Activated CD4-positive, CD25-positive, alpha-beta regulatory T cell treated with anti-CD3 and anti-CD28 coated beads, Interleukin-2, amount 50 U/mL, for 16 hours (primary cell): ENCODE data around the gene PRKAG2.

Source experiments
- DNase-seq: peaks from one replicate; pipeline ENCODE4 v3.0.0-alpha.2; 2020; ENCODE audit warnings: low read depth, low spot score

The PRKAG2 gene

DNA sequence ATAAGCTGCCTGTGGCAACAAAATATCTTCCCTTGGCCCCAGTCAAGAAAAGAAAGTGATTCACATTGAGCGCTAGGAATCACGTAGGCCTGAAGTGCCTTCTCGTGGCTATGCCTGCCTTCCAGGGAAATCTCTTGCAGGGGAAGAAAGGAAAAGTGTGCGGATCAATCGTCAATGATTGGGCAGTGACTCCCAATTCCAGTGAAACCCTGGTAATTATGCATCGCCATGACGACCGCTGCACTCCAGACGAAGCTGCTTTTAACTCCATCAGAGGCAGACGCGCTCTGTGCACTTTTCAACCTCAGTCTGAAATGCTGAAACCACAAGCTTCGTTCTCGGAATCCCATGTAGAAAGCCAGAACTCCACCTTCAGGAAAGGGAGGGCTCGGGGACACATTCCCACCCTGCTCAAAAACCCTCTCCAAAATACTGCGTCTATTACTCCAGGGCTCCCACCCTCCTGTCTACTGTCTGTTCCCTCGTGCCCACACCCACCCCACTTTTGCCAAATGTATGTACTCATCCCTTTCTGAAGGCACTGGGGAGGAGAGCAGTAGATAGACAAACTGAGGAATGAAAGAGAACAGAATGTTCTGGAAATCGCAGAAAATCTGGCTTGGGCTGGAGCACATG, 24.2 kb upstream of the PRKAG2 start:
- no peak for DNase-seq

DNA sequence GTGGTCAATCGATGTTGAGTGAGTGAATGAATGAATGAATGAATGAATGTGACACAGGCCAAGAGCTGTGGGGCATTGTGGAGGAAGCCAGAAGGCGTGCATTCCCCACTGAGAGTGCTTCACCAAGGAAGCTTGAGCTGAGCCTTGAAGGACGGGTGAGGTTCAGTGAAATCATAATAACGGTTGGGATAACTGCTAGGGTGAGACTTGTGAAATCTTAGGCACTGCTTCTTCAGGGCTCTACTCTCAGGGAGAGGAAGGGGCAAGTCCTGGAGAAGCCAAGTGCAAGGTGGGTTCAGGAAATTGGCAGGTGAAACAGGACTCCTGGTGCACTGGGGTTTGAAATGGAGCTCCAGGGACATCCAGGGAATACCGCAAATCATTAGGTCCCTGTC, 23.7 kb upstream of the PRKAG2 start:
- no peak for DNase-seq

DNA sequence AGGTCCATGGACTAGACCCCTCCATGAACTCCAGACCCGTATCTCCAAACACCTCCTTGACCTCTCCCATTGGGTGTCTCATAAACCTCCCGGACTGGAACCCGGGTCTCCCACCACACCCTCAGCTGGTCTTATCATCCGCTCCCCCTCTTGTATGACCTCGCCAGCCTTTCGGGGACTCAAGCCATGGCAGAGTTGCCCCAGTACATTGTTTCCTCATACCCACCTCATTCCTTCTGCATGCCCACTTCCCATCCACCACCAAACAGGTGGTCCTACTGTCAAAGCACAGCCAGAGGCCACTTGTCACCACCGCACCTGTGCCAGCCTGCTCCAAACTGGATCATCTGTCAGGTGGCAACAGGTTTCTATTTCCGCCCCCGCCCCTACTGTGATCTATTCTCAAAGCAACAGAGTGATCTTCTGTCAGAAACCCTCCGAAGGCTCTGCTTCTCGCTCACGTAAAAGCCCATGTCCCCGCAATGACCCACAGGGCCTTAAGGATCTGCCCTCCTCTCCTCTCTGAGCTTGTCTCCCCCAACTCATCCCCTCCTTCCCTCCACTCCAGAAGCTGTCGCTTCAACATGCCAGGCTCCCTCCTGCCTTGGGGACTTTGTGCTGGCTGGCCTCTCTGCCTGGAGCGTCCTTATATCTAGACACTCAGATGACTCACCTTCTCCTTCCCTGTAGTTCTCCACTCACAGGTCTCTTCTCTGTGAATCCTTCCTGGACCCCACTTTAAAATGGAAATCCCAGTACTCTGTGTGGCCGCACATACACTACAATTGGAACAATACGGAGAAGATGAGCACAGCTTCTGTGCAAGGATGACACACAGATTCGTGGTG, 22.8 kb upstream of the PRKAG2 start:
- no peak for DNase-seq

DNA sequence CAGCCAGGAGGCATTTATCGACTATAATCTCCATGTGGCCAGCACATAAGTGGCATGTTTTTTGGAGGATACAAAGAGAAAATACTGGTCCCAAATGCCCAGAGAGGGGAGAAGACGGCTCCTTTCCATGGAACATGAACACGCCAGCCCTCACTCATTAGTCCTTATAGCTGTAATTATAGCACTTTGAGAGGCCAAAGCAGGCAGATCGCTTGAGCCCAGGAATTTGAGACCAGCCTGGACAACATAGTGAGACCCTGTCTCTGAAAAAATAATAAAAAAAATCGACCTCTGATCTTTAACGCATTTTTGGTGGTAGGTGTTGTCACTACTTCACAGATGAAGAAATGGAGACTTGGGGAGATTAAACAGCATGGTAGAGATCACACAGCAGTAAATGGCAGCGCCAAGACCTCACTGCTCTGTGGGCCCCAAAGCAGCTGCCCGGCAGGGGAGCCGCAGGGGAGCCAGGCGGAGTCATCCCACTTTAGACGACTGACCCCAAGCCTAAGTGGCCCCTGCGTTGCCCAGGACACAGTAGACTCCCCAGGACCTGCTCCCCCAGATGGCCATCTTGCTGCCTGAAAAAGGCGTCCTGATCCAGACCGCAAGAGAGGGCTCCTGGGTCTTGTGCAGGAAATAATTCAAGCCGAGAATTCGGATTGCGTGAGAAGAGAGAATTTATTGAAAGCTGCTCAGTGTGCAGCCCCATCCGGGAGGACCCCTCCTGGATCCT, 21.2 kb upstream of the PRKAG2 start:
- DNase-seq: no peak

DNA sequence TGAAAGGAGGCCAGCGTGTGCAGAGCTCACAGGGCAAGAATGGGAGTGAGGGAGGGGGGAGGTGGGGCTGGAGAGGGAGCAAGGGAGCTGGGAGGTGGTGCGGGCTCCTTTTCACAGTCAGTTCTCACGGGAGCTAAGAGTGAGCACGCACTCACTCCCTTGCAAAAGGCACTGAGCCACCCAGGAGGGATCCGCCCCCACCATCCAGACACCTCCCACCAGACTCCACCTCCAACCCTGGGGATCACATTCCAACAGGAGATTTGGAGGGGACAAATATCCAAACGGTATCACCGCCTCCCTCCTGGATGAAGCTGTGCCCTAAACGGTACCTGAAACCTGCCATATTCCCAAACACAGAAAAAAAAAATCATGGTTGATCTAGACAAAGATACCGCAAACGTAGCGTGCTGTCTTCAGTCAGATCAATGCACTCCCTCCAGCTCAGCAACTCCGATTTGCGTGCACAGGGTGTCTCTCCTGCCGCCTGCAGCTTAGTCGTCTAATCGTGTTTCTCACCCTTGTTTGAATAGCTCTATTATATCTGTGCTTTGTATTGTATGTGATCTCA, 20.3 kb upstream of the PRKAG2 start:
- no peak for DNase-seq

DNA sequence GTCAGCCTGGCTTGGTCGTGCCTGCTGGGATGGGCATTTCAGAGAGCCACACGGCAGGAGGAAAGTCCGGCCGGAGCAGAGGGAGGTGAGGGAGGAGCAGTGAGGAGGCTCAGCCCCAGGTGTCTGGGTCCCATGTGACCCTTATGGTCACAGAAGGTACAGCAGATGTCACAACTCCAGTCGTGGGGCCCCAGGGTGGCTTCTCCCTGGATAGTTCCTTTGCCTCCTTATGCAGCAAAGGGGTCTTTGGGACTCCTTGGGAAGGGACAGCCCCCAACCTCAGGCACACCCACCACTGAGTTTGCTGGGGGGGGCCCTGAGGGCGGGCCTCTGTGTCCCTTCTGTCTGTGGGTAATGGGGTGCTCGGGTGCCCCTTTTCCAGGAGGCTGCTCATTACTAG, 19.6 kb upstream of the PRKAG2 start:
- no peak for DNase-seq

DNA sequence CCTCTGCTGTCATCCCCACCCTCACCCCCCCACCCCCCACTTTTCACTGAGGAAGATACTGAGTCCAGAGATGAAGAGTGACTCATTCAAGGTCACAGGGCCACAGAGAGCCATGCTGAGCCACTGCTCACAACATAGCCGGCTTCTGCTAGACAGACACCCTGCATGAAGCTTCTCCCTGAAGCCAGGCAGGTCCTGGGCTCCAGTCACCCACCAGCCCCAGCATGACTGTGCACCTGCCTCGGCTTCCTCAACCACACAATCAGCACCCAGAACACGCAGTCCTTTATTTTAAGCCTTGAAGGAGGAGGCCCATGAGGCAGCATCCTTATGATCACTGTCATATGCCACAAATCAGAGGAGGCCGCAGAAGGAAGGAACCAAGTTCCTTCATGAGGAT, 19.2 kb upstream of the PRKAG2 start:
- DNase-seq: no peak

DNA sequence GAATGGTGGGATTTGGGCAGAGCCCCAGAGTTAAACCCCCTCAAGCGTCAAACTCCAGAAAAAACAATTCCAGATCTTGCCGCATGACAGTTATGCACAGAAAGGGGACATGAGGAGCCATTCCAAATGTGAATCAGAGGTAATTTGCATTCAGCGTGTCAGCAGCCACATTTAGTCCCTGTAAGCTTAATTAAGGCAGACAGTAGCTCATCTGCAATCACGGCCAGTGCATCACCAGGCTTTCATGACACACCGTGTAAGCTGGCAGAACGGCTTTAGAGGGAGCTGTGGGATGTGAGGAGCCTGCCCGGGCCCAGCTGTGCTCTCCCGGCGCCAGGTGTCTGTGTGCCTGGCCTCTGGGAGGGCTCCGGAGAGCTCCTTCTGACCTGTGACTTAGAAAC, 18.7 kb upstream of the PRKAG2 start:
- no peak for DNase-seq

DNA sequence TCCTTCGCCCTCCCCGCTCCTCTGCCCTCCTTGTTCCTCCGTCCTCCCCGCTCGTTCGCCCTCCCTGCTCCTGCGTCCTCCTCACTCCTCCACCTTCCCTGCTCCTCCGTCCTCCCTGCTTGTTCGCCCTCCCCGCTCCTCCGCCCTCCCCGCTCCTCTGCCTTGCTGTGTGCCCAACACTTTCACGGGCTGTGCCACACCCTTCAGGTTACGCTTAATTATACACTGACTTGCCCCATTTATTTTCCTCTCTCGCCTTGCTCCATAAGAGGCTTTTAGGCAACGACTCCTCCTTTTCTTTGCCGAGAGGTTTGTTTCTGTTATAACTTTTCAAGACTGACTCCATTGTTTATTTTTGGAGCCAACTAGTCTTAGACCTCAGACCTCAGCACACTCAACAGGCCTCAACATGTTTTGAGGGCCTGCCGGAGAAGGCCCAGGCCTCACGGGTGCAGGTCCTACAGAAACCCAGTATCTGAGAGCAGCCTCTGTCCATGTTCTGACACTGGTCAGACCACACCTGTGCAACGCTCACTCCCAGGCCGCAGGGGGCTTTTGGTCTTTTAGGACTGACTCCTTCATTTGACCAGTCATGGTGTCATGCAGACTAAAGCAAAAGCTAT, 18.2 kb upstream of the PRKAG2 start:
- no peak for DNase-seq

DNA sequence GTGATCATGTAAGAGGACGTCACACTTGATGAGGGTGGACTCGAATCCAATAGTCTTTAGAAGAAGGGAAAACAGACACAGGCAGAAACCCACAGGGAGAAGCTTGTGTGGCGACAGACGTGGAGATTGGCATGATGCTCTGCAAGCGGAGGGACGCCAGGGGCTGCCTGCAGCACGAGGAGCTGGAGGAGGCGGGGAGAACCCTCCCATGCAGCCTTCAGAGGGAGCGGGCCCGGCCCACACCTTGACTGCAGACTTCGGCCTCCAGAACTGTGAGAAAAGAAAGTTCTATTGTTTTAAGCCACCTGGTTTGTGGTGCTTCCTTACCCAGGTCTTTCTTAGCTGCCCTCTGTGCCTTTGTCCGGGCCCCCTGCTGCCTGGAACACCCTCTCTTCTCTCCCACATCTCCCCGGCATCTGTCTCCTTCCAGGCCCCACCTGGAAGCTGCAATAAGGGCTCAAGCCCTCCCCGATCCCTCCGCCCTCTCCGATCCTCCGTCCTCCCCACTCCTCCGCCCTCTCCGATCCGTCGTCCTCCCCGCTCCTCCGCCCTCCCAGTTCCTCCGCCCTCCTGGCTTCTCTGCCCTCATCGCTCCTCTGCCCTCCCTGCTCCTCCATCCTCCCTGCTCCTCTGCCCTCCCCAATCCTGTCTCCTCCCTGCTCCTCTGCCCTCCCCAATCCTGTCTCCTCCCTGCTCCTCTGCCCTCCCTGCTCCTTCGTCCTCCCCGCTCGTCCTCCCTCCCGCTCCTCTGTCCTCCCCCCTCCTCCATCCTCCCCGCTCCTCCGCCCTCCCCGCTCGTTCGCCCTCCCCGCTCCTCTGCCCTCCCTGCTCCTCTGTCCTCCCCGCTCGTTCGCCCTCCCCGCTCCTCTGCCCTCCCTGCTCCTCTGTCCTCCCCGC, 17.4 kb upstream of the PRKAG2 start:
- DNase-seq: no peak

DNA sequence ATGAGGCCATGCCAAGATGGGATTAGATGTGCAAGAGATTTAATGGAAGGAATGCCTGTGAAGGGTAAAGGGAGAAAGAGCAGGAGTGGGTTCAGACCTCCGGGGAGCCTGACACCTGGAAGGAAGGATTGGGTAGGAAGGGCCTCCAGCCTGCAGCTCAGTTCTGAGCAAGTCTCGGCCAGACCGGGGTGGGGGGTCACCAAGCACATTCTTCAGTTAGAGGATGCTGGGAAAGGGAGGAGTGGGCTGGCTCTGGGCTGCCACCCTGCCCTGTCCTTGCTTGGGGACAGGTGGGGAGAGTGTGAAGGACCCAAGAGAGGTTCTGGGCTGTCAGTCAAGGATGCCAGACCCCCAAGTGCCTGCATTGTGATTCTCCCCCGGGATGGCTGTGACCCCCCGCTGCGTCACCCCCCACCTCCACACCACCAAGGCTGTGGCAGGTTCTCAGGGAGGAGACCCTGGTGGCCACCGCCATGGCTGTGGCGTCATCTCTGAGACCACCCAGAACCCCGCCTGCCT, 16.5 kb upstream of the PRKAG2 start:
- no peak for DNase-seq

DNA sequence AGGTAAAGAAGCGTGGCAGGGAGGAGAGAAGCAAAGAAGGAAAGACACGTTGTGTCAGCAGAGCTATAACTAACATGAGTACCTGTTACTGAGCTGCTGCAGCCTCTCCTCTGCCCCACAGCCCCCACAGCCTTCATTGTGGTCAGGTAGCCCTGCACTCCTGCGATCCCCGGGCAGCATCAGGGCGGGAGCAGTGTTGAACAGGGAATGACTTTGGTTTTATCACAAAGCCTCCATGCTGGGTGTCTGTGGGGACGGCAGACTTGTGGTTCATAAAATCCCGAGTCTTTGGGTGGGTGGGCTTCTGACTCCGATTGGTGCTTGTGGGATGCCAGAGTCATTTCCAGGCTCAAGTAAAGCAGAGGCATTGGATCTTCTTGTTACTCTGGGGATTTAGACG, 14.8 kb upstream of the PRKAG2 start:
- no peak for DNase-seq

DNA sequence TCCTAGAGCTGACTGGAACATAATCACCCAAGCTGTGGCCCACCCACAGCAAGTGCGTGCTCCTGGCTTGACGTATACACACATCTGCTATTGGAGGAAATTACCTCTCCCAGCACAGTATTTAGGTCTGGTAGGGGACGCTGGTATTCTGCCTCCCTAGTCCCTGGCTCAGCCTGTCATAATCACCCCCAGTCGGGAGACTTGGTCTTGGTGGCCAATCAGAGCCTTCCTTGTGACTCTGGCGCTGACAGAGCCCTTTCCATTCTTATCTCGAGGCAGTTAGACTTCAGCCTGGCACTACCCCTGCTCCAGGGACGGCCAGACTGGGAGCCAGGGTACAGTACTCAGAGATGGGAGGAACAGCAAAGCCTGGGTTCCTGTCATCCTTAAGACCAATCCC, 14.3 kb upstream of the PRKAG2 start:
- no peak for DNase-seq

DNA sequence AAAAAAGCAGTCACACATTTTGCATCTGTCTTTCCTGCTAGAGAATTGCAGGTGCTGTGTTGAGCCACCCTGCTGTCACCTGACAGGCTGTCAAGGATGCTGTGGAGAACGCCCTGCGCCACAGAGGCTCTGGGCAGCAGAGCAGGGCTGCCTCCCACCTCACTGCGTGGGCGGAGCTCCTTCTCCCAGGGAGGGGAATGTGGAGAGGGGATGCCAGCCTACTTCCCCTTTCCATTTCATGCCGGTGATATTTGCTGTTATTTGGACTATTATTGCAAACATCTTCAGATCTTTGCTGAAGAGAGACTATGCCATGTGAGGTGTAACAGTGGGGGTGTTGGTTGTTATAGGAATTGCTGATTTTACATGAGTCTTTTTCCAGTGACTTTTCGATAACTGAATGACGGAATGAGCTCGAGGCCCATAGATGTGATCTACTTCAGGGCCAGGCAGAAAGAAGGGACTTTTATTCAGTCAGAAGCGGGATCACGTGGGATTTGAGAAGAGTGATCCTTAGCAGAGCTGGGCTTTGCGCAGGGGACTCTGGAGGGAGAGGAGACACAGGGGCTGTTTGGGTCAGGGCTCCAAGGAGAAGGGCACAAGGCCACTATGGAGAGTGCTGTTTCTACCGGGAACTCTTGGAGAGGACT, 13.6 kb upstream of the PRKAG2 start:
- no peak for DNase-seq

DNA sequence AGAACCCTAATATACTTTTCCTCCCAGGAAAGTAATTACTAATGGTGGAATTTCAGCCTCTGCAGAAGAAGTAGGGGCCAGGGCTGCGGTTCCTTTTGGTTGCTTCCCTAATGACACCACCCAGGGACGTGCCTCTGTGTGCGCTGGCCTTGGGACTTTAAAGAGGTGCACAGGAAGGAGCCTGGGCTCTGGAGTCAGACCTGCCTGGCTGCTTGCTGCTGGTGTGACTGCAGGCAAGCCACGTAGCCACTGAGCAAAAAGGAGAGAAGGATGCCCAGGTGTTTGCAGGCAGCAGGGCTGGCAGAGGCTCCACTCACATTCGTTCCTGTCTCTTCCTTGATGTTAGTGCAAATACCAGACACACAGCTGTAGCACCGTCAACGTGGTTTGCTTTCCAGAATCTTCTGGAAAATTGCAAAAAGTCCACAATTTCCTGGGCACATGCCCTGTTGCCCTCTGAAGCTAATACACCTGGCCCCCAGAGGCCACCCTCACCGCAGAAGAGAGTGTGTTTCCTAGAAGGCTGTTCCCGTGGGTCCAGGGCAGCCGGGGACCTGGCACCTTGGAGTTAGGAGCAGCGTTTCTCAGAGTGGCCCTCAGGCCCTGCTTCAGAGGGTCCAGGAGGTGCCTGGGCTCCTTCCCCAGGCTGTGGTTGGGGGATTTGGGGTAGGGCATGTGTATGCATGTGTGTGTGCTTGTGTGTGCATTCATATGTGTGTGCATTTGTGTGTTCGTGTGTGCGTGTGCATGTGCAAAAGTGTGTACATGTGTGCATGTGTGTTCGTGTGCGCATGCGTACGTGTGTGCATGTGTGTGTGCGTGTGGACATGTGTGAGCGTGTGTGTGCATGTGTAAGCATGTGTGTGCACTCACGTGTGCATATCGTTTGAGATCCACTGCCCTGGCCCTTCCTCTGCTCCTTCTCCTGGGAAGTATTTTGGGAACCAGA, 12.8 kb upstream of the PRKAG2 start:
- no peak for DNase-seq

DNA sequence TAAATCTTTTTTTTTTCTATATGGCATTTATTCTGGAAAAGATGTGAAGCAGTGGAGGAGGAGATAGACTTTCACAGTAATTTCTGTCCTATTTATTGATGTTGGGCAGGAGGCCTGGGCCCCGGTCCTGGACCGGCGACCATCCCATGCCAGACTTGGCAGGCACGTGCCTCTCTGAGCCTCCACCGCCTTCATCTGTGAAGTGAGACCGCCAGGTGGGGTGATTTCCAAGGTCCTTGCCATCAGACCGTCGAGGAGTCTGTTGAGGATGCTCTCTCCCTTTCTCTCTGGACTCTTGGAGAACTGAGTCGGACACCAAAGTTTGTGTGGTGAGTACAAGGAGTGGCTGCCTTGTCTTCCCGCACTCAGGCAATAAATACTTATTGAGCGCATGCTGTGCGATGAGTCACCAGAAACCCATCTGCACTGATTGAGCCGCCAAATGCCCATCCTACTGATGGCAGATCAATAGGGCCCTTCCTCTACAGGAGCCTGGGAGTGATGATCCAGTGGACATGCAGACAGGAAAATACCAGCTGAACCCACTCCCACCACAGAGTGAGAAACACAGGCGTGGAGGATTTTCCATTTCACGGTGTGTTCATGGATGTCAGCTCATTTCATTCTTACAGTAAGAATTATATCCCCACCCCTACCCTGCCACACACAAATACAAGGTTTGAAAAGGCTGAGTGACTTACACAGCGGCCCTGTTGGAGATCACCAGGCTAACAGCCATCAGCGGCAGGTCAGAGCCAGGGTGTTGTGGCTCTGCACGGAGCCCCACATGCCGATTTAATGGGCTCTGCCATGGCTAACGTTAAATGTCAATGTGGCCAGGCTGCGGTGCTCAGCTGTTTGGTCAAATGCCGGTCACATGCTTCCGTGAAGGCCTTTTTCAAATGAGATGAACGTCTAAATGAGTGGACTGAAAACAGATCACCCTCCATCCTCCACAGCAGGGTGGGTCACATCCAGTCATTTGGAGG, 11.5 kb upstream of the PRKAG2 start:
- no peak for DNase-seq

DNA sequence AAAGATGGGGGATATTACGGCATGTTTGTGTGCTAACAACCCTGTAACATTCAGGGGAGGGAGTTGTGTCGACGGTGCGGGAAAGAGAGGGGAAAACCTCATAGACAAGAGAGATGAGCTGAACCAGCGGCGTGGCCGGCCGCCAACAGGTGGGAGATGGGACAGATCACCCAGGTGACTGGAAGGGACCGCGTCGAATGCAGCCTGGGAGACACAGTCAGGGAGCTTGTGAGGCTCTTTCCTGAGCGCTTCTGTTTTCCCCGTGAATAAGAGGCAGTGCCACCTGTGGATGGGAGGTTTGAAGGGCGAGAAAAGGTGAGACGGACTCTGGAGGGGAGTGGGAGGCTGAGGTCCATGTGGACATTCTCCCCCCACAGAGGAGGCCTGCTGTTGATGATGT, 9.9 kb upstream of the PRKAG2 start:
- DNase-seq: no peak

DNA sequence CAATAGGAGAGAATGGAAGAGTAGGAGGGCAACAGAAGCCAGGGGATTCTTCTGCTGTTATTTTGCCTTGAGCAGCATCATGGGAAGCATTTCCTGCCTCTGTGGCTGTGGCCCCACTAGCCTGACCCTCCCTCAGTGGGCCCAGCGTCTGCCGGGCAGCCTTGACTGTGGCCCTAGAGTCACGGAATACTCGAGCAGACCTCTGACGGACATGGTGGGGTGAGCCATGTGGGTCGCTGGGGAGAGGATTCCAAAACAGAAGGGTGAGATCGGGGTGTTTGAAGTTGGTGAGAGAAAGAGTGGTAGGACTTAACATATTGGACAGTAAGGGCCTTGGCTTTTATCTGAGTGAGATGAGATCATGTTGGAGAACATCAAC, 8.3 kb upstream of the PRKAG2 start:
- DNase-seq: no peak
